Measurements from ENCODE around the gene NPAS3.

NPAS3 gene

DNA sequence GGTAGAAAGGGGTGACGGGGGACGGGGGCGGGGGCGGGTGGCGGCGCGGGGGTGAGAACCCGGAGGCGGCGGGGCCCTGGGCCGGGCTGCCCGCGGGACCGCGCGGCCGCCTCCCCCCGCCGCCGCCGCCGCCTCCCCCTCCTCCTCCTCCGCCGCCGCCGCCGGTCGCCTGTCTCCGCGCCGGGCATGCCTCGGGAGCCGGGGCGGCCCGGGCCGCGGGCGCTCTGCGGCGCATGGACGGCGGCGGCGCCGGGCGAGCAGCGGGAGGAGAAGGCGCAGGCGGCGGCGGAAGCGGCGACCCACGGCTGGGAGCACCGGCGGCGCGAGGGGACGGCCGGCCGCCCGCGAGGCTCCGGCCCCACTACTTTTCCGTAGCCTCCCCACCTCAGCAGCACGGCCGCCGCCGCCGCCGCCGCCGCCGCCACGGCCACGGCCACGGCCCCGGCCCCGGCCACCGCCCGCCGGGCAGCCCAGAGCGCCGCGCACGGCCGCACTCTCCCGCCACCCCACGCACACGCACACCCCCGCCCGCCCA lies at the start of gene NPAS3:
Gene NPAS3, plus strand, starts transcription at position 161 of the 535 bp plus-strand sequence.
- no peak for DNase-seq (ENCODE audit: low read depth)

GRCh38 chr14:32896979-32897697 lies 41.5 kb upstream of the NPAS3 start:
- no peak for DNase-seq (ENCODE audit: low read depth)

DNA sequence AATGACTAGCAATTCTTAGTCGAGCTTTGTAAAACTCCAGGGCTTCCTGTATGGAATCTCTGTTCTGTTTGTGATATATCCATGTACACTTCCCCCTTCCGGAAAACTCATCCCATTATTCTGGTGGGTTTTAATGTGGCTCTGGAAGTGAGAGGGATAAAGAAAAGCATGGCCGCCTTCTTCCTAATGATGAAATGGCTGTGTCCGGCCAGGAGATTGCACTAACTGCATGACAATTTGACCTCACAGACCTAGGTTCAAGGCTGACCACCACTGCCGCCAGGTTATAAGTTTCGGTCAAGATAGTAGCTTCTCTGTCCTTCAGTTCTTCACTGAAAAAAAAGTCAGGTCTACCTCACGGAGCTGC lies 41.0 kb upstream of the NPAS3 start:
- no peak for DNase-seq (ENCODE audit: low read depth)

GRCh38 chr14:32898876-32899275 lies 39.8 kb upstream of the NPAS3 start:
- no peak for DNase-seq (ENCODE audit: low read depth)

- no peak for DNase-seq (ENCODE audit: low read depth)
Measured at GRCh38 chr14:32900547-32900946, 38.1 kb upstream of the NPAS3 start.

DNA sequence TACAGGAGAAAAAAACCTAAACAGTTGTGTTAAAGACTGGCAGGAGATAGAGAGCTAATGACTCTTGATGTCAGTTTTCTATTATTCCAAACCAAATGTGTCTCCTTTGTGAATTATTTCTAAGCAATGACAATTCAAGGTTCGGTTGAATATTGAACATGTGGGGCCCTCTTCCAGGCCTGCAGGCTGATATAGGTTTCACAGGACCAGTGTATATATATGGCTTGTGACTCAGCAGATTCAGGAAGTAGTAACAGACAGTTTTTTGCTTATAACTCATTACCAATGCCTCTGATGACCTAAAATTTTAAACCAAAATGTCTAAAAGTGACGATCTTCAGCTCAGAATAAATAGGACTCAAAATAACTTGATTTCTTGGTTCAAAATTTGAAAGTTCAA lies 33.7 kb upstream of the NPAS3 start:
- no peak for DNase-seq (ENCODE audit: low read depth)

- DNase-seq (ENCODE audit: low read depth) = no peak
Measured at GRCh38 chr14:32906672-32907071, 32.0 kb upstream of the NPAS3 start.

GRCh38 chr14:32908196-32909084 lies 30.2 kb upstream of the NPAS3 start:
- DNase-seq (ENCODE audit: low read depth) = no peak

GRCh38 chr14:32913725-32914124 lies 25.0 kb upstream of the NPAS3 start:
- DNase-seq (ENCODE audit: low read depth) = no peak

DNA sequence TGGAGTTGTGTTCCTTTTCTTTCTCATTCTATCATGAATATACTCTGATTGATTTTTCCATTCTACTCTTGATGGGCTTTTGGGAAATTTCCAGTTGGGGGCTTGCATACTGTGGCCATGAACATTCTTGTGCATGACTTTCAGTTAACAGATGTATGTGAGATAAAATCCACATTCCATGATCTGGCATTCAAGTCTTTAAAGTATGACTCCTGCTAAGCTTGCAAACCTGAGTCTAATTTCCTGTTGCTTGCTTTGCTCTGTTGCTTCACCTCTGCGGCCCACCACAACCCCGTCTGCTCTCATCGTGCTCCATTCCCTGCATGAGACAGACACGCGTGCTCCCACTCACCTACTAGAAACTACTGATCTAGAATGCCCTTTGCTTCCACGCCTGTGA lies 24.3 kb upstream of the NPAS3 start:
- no peak for DNase-seq (ENCODE audit: low read depth)

GRCh38 chr14:32920696-32921276 lies 17.9 kb upstream of the NPAS3 start:
- DNase-seq (ENCODE audit: low read depth) = no peak

DNA sequence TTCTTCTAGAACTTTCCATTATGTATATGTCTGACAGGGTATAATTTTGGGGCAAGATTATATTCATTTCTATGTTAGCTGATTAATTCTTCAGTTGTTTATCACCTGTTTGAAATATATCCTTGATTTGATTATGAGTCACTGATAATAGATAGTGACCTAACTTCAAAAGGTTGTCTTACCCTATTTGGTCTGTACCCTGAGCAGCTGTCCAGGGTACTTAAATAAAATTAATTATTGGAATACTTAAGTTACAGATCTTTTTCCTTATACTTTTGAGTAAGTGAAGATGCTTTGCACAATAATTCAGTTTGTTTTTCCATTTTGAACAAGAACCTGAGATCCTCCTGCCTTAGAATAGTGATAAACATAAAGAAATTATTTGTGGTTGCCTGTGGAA lies 13.2 kb upstream of the NPAS3 start:
- DNase-seq (ENCODE audit: low read depth) = no peak

DNA sequence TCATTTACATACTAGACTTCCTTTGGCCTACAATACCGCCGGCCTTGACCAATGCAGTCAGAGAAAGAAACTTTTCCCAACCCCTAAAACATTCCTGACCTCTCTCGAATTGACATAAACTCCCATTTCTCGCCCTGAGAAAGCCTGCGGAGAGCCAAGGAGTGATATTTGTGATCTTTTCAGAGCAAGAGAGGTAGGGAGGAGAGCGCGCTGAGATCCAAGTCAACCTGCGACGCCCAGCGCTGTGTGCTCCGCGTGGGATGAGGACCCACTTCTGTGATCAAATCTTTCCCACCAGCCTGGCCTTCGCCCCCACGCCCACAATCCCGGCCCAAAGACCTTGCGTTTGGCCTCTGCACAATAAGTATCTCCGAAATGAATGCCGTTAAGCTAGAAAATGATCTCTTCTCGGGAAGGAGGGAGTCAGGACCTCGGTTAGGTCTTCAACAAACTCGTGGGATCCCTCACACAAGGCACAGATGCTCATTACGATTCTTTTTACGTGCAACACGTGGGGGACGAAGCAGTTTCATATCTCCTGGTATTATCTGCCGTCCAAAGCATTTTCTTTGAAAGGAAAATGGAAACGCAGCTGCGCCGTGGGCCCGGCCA lies 6.3 kb upstream of the NPAS3 start:
- DNase-seq (ENCODE audit: low read depth) = no peak

DNA sequence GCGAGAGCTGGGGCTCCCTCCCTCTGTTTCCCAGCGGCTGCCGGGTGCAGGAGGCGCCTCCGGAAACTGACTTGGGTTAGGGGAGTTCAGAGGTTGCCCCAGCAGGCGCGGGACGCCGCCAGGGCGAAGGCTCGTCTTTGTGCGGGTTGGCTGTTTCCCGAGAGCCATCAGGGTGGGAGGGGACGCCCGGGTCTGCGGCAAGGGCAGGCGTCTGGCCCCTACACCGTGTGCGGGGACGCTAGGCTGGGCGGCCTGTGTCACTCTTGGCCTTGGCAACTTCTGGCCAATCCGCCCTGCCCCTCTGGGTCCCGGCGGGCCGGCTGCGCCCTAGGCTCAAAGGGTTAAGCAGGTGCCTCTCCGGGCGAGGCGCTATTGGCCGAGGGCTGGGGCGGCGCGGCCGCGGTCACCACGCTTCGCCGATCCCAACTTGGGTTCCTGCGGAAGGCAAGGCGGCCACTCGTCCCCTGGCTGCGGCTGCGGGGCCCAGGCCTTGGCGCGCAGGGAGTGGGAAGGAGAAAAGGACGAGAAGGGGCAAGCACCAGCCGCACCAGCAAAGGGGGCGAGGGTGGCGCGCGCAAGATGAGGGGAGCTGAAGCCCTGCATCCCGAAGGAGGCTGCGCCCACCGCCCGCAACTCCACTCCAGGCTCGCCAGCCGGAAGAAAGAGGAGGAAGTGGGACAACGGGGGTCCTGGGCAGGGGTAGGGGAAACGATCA lies 5.6 kb upstream of the NPAS3 start:
- DNase-seq (ENCODE audit: low read depth) = no peak

DNA sequence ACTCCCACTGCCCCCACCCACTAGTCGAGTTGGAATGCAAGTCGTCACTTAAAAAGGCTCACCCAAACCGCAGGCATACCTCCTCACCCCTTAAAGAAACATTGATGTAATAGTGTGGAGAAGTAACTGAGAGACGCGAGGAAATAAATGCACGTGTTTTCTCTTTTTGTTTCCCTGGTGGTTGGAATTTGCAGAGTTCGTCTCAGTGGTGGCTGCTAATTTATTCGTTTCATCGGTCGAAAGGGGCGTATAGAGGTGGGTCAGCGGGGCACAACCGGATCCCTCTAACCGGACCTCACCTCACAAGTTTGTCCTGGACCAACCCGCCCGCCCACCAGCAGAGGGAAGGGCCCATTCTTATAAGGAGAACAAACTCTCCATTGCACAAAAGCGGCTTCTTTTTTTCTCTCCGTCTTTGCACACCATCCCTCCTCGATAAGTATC lies 5.0 kb upstream of the NPAS3 start:
- no peak for DNase-seq (ENCODE audit: low read depth)

- DNase-seq (ENCODE audit: low read depth) = no peak
Measured at GRCh38 chr14:32934073-32934880, 4.4 kb upstream of the NPAS3 start.

- no peak for DNase-seq (ENCODE audit: low read depth)
Measured at GRCh38 chr14:32934881-32935633, 3.6 kb upstream of the NPAS3 start.

DNA sequence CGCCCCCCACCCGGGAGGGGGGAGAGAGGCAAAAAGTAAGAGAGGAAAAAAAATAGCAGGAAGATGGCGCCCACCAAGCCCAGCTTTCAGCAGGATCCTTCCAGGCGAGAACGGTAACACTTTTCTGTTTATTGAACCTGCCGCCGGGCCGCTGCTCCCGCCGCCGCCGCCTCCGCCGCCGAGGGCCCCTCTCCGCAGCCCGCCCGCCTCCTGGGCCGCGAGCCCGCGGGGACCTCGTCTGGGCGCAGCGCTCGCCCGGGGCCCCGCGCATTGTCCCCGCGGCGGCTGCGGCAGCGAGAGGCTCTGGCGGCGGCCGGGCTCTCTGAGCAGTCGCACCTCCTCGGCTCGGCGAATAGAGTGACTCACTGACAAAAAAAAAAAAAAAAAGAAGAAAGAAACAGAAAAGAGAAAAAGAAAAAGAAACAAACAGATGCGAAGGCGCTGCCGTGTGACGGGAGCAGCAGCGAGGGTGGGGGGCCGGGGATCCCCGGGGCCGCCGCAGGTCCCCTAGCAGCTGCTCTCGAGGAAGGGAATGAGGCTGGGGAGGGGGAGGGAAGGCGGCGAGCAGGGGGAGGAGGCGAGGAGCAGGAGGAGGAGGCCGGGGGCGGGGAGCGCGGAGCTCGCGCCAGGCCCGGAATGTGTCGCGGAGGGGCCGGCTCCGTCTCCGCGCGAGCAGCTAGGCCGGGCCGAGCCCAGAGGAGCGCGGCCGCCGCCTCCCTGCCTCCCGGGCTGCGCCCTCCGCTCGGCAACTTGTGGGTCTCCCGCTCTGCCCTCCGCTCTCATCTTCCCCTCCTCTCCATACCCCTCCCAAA lies 781 bp downstream of the NPAS3 start:
- no peak for DNase-seq (ENCODE audit: low read depth)

GRCh38 chr14:32940066-32940651 lies 1.5 kb downstream of the NPAS3 start:
- DNase-seq (ENCODE audit: low read depth) = no peak
